Measurements from ENCODE around the gene DSG2.

The DSG2 gene

DNA sequence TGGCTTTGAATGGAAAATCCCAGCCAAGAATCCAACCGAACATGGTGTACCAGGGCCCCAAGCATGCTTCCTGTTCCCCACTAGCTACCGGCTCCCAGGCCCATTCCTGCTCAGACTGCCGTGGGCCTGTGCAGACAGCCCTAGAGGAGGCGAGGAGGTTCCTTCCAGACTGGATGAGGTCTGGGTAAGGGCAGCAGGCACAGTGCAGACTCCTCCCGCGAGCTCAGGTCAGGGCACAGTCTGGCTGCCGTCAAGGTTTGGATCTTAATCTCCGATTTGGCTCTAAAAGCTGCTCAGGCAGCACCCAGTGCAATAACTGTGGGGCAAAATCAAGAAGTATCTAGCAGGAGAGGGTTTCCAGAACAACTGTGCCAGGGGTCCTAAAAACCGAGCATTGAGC, 74.4 kb downstream of the DSG2 start:
- no peak for TF ChIP-seq CTCF (IDR thresholded peaks at IDR 0.05; ENCODE audit: low read depth, low read length, missing control alignments)
- Histone ChIP-seq H3K27ac (no peak overlapping the region), H3K27me3 (replicated peaks) (no peaks in the 10 kb centered on the region), H3K4me3 (ENCODE audit: low read depth, low read length) (no peak overlapping the region), H3K36me3 (replicated peaks) (no peaks in the 10 kb centered on the region)
- DNase-seq, result no peak
- in situ Hi-C loops (cut with HindIII; ENCODE audit: low pct_ligation_motif_present, low sequenced_read_pairs), result no loop called here

DNA sequence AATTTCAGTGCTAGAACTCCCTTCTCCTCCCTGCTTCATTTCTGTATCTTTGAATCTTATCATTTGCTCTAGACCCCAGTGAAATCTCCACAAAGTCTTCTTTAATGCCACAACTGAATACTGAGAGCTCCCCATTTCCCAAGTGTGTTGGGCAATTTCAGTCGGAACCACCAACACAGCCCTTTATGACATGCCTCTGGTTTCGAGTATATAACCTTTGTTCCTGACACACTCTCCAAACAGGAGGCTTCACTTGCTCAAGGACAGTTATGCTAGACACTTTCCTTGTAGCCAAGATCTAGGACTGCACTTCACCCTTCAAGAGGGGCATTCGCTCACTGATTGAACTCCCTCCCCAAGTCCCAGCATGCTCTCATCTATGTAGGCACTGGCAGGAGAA, 75.1 kb downstream of the DSG2 start:
- no peak for DNase-seq
- no peak overlapping the region for H3K4me3 ChIP-seq (ENCODE audit: low read depth, low read length)
- H3K27me3 ChIP-seq (replicated peaks), result no peaks in the 10 kb centered on the region
- in situ Hi-C loops (cut with HindIII; ENCODE audit: low pct_ligation_motif_present, low sequenced_read_pairs), result no loop called here
- H3K27ac ChIP-seq, result no peak overlapping the region
- no peak for TF ChIP-seq CTCF (IDR thresholded peaks at IDR 0.05; ENCODE audit: low read depth, low read length, missing control alignments)
- no peaks in the 10 kb centered on the region for H3K36me3 ChIP-seq (replicated peaks)

DNA sequence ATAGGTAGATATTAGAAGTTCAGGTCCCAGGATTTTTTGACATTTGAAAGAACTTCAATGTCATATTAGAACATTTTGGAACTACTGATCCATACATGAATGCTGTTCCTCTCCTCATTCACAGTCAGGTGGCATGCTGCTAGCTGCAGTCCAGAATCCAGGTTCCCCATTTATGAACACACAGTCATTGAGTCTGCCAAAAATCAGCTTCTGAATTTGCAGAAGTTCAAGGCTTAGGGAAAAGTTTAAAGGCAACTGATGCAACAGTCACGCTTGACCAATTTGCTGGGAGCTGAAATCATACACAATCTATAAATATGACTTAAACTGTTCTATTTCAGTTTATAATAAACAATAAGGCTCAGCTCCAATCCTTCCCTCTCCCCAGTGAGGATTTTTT, 76.4 kb downstream of the DSG2 start:
- Histone ChIP-seq H3K27me3 (replicated peaks) (no peaks in the 10 kb centered on the region), H3K4me3 (ENCODE audit: low read depth, low read length) (no peak overlapping the region), H3K27ac (no peak overlapping the region), H3K36me3 (replicated peaks) (no peaks in the 10 kb centered on the region)
- DNase-seq, result no peak
- in situ Hi-C loops (cut with HindIII; ENCODE audit: low pct_ligation_motif_present, low sequenced_read_pairs), result no loop called here
- no peak for TF ChIP-seq CTCF (IDR thresholded peaks at IDR 0.05; ENCODE audit: low read depth, low read length, missing control alignments)

GRCh38 chr18:31575515-31576257, 77.7 kb downstream of the DSG2 start:
- Histone ChIP-seq H3K27me3 (replicated peaks) (no peaks in the 10 kb centered on the region), H3K27ac (no peak overlapping the region), H3K4me3 (ENCODE audit: low read depth, low read length) (no peak overlapping the region), H3K36me3 (replicated peaks) (no peaks in the 10 kb centered on the region)
- TF ChIP-seq CTCF (IDR thresholded peaks at IDR 0.05; ENCODE audit: low read depth, low read length, missing control alignments), result no peak
- DNase-seq, result no peak
- in situ Hi-C loops (cut with HindIII; ENCODE audit: low pct_ligation_motif_present, low sequenced_read_pairs), result no loop called here

- in situ Hi-C loops (cut with HindIII; ENCODE audit: low pct_ligation_motif_present, low sequenced_read_pairs), result no loop called here
- TF ChIP-seq CTCF (IDR thresholded peaks at IDR 0.05; ENCODE audit: low read depth, low read length, missing control alignments), result no peak
- DNase-seq, result no peak
Measured at GRCh38 chr18:31576670-31577069, 78.7 kb downstream of the DSG2 start.

GRCh38 chr18:31577195-31577594, 79.2 kb downstream of the DSG2 start:
- Histone ChIP-seq H3K4me3 (ENCODE audit: low read depth, low read length) (no peak overlapping the region), H3K27me3 (replicated peaks) (no peaks in the 10 kb centered on the region), H3K36me3 (replicated peaks) (no peaks in the 10 kb centered on the region), H3K27ac (no peak overlapping the region)
- TF ChIP-seq CTCF (IDR thresholded peaks at IDR 0.05; ENCODE audit: low read depth, low read length, missing control alignments), result no peak
- DNase-seq, result no peak
- in situ Hi-C loops (cut with HindIII; ENCODE audit: low pct_ligation_motif_present, low sequenced_read_pairs), result no loop called here

More at GRCh38 chr18:31576670-31577069, 78.7 kb downstream of the DSG2 start:
- Histone ChIP-seq H3K27me3 (replicated peaks) (no peaks in the 10 kb centered on the region), H3K36me3 (replicated peaks) (no peaks in the 10 kb centered on the region), H3K27ac (no peak overlapping the region), H3K4me3 (ENCODE audit: low read depth, low read length) (no peak overlapping the region)

All from brain microvascular endothelial cell (primary cell).